Hematopoietic multipotent progenitor cell treated with erythropoietin and hydrocortisone succinate and interleukin-3 and kit ligand, for 4 days (in vitro differentiated cells): ENCODE results near the gene HCFC2.
"Not testable (repeated sequence)": the region's sequence is repeated elsewhere in the genome, so short reads cannot be mapped to it uniquely, and the experiment has no call there.

Source experiments
- DNase-seq: peaks from one replicate; pipeline ENCODE4 v3.0.0-alpha.2; 2015

Gene HCFC2

GRCh38 chr12:104058802-104059201 lies 5.5 kb upstream of the HCFC2 start:
- no peak for DNase-seq

GRCh38 chr12:104059963-104060362 lies 4.4 kb upstream of the HCFC2 start:
- peak; percentile 27 for DNase-seq

- DNase-seq: no peak
Observed at GRCh38 chr12:104060791-104061190, 3.5 kb upstream of the HCFC2 start.

GRCh38 chr12:104063712-104064030 lies 660 bp upstream of the HCFC2 start:
- DNase-seq: peak; percentile 41

GRCh38 chr12:104064842-104065427 lies 604 bp downstream of the HCFC2 start:
- peak; percentile 17 for DNase-seq

- DNase-seq: no peak
Observed at GRCh38 chr12:104072099-104072498, 7.8 kb downstream of the HCFC2 start.

- no peak for DNase-seq
Observed at GRCh38 chr12:104073699-104074098, 9.4 kb downstream of the HCFC2 start.

GRCh38 chr12:104079024-104079423 lies 14.7 kb downstream of the HCFC2 start:
- peak; percentile 5 for DNase-seq

GRCh38 chr12:104080764-104081163 lies 16.4 kb downstream of the HCFC2 start:
- no peak for DNase-seq

- DNase-seq: no peak
Observed at GRCh38 chr12:104083769-104084475, 19.6 kb downstream of the HCFC2 start.

- DNase-seq: peak; percentile 26
Observed at GRCh38 chr12:104090685-104091084, 26.4 kb downstream of the HCFC2 start.

GRCh38 chr12:104091136-104091535 lies 26.8 kb downstream of the HCFC2 start:
- DNase-seq: no peak

GRCh38 chr12:104094284-104094683 lies 30.0 kb downstream of the HCFC2 start:
- no peak for DNase-seq

- DNase-seq: no peak
Observed at GRCh38 chr12:104095289-104095688, 31.0 kb downstream of the HCFC2 start.

GRCh38 chr12:104097954-104098353 lies 33.6 kb downstream of the HCFC2 start:
- DNase-seq: no peak

- no peak for DNase-seq
Observed at GRCh38 chr12:104105461-104105860, 41.1 kb downstream of the HCFC2 start.

- DNase-seq: peak; percentile 15
Observed at GRCh38 chr12:104106965-104107364, 42.6 kb downstream of the HCFC2 start.

GRCh38 chr12:104108755-104109445 lies 44.6 kb downstream of the HCFC2 start:
- peak; percentile 92 for DNase-seq

- DNase-seq: no peak
Observed at GRCh38 chr12:104109446-104110271, 45.3 kb downstream of the HCFC2 start.

- DNase-seq: not testable (repeated sequence)
Observed at GRCh38 chr12:104114834-104115586, 50.7 kb downstream of the HCFC2 start.

GRCh38 chr12:104115587-104115975 lies 51.2 kb downstream of the HCFC2 start:
- DNase-seq: no peak

GRCh38 chr12:104121001-104121400 lies 56.7 kb downstream of the HCFC2 start:
- no peak for DNase-seq

- DNase-seq: no peak
Observed at GRCh38 chr12:104122298-104122697, 58.0 kb downstream of the HCFC2 start.
